Measurements from ENCODE around the gene CYP2B6.

DNA sequence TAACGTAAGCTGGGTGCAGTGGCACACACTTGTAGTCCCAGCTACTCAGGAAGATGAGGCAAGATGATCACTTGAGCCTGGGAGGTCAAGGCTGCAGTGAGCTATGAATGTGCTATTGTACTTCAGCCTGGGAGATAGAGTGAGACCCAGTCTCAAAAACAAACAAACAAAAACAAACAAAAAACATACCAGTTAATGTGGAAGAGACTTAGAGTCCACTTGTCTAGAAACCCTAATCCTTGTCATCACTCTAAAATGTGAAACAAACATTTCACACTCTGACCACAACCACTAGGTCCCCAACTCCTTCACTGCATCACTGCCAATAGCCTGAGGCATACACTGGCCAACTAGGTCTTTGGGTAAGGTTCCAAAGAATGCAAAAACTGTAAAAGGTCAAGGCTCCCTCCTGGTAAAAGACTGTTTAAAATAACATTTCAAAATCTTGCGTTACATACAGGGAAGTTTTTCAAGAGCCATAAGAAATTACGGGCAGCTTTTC lies 28.6 kb upstream of the CYP2B6 start:
- TF ChIP-seq, protein P1, sequence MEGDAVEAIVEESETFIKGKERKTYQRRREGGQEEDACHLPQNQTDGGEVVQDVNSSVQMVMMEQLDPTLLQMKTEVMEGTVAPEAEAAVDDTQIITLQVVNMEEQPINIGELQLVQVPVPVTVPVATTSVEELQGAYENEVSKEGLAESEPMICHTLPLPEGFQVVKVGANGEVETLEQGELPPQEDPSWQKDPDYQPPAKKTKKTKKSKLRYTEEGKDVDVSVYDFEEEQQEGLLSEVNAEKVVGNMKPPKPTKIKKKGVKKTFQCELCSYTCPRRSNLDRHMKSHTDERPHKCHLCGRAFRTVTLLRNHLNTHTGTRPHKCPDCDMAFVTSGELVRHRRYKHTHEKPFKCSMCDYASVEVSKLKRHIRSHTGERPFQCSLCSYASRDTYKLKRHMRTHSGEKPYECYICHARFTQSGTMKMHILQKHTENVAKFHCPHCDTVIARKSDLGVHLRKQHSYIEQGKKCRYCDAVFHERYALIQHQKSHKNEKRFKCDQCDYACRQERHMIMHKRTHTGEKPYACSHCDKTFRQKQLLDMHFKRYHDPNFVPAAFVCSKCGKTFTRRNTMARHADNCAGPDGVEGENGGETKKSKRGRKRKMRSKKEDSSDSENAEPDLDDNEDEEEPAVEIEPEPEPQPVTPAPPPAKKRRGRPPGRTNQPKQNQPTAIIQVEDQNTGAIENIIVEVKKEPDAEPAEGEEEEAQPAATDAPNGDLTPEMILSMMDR (IDR thresholded peaks at IDR 0.05), result no peak
- TF ChIP-seq RAD21 (conservative IDR thresholded peaks at IDR 0.05 in 1 of 2, IDR thresholded peaks at IDR 0.05 in 1 of 2) (no peak; a peak in 1 of 5 replicates), POLR2A (IDR thresholded peaks at IDR 0.05; ENCODE audit: low read length) (no peak), ESRRA (IDR thresholded peaks at IDR 0.05; ENCODE audit: borderline replicate concordance, low read length) (no peak)
- TF ChIP-seq, protein P2, sequence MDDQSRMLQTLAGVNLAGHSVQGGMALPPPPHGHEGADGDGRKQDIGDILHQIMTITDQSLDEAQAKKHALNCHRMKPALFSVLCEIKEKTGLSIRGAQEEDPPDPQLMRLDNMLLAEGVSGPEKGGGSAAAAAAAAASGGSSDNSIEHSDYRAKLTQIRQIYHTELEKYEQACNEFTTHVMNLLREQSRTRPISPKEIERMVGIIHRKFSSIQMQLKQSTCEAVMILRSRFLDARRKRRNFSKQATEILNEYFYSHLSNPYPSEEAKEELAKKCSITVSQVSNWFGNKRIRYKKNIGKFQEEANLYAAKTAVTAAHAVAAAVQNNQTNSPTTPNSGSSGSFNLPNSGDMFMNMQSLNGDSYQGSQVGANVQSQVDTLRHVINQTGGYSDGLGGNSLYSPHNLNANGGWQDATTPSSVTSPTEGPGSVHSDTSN (IDR thresholded peaks at IDR 0.05), result no peak

Measured in A549 (cell line).